IMR-90 (cell line): ENCODE results near the gene FOXS1. TPM values are rescaled to one million over a fixed set of nuclear protein-coding genes. Genes with fewer than 3 reads are reported as not detected.
A peak's percentile ranks its signal among the peaks of the same experiment; 100 is the strongest.

Experiments
- ATAC-seq: fragments of 200-7000 bp; cut with Tn5 transposase; 2 replicates; pipeline ENCODE4 v1.9.1; 2020; ENCODE audit warnings: low read depth, mild to moderate bottlenecking, moderate library complexity
- BruUV-seq: library from RNA; stranded (reverse); fragments of 400-500 nt; replicated peaks from 2 replicates; lab custom pipeline; 2021; lab: Mats Ljungman, UMichigan
- CTCF ChIA-PET: fragments of 300-600 bp; formaldehyde crosslinking; extraction: SDS; loops from one replicate; lab custom pipeline; 2021; ENCODE audit warnings: antibody characterized with exemption; lab: Yijun Ruan, JAX
- POLR2A ChIA-PET: fragments of 300-600 bp; sonication (Branson Sonifier 250); formaldehyde crosslinking; loops from one replicate; lab custom pipeline; 2022; ENCODE audit warnings: antibody characterized with exemption; ENCODE audit not compliant: unreplicated experiment; lab: Charles Lee
- DNase-seq: peaks from one replicate; pipeline ENCODE4 v3.0.0; 2013
- H2AFZ ChIP-seq: replicated peaks from 2 replicates; pipeline ENCODE3; 2013; ENCODE audit warnings: low read length, mild to moderate bottlenecking; ENCODE audit not compliant: poor library complexity
- H2AK5ac ChIP-seq: 2 replicates; pipeline ENCODE4 v1.6.1; 2013; ENCODE audit warnings: low read depth, low read length, inconsistent platforms
- H2AK9ac ChIP-seq: replicated peaks from 2 replicates; pipeline ENCODE3; 2013; ENCODE audit warnings: mild to moderate bottlenecking, low read depth, low read length, moderate library complexity; ENCODE audit not compliant: poor library complexity
- H2BK120ac ChIP-seq: 2 replicates; pipeline ENCODE4 v1.6.1; 2013; ENCODE audit warnings: low read depth, low read length, inconsistent platforms
- H2BK15ac ChIP-seq: 3 replicates; pipeline ENCODE4 v1.6.1; 2013; ENCODE audit warnings: low read depth, low read length, inconsistent platforms
- H2BK20ac ChIP-seq: 2 replicates; pipeline ENCODE4 v1.6.1; 2013; ENCODE audit warnings: low read depth, mild to moderate bottlenecking, inconsistent platforms, low read length, moderate library complexity
- H2BK5ac ChIP-seq: 2 replicates; pipeline ENCODE4 v1.6.1; 2013; ENCODE audit warnings: mild to moderate bottlenecking, low read depth, low read length, inconsistent platforms; ENCODE audit not compliant: poor library complexity, severe bottlenecking
- H3K14ac ChIP-seq: replicated peaks from 2 replicates; pipeline ENCODE4 v1.6.1; 2013; ENCODE audit warnings: low read depth, low read length, inconsistent platforms
- H3K18ac ChIP-seq: 2 replicates; pipeline ENCODE4 v1.6.1; 2013; ENCODE audit warnings: low read depth, low read length, control low read depth
- H3K23ac ChIP-seq: 2 replicates; pipeline ENCODE4 v1.6.1; 2013; ENCODE audit warnings: low read depth, low read length, inconsistent platforms
- H3K27ac ChIP-seq: 2 replicates; pipeline ENCODE4 v1.5.1; 2013; ENCODE audit warnings: mild to moderate bottlenecking, control low read depth, low read length; ENCODE audit not compliant: insufficient read depth
- H3K27me3 ChIP-seq: 2 replicates; pipeline ENCODE4 v1.6.1; 2013; ENCODE audit warnings: low read length; ENCODE audit not compliant: control insufficient read depth, insufficient read depth
- H3K36me3 ChIP-seq: 2 replicates; pipeline ENCODE4 v1.6.1; 2013; ENCODE audit warnings: low read length, mixed read lengths; ENCODE audit not compliant: control insufficient read depth, insufficient read depth
- H3K4ac ChIP-seq: 2 replicates; pipeline ENCODE4 v1.6.1; 2013; ENCODE audit warnings: low read depth, low read length, inconsistent platforms
- H3K4me1 ChIP-seq: 2 replicates; pipeline ENCODE4 v1.6.1; 2013; ENCODE audit warnings: low read length, mixed read lengths; ENCODE audit not compliant: control insufficient read depth, insufficient read depth
- H3K4me2 ChIP-seq: 2 replicates; pipeline ENCODE4 v1.6.1; 2013; ENCODE audit warnings: low read depth, mild to moderate bottlenecking, control low read depth, low read length, moderate library complexity
- H3K4me3 ChIP-seq: 2 replicates; pipeline ENCODE4 v1.5.1; 2013; ENCODE audit warnings: low read depth, mild to moderate bottlenecking, control low read depth, low read length, moderate library complexity; ENCODE audit not compliant: insufficient read depth
- H3K56ac ChIP-seq: 2 replicates; pipeline ENCODE4 v1.6.1; 2013; ENCODE audit warnings: low read length, inconsistent platforms; ENCODE audit not compliant: insufficient read depth; ENCODE audit errors: extremely low read depth
- H3K79me1 ChIP-seq, 2 experiments: 2 replicates each; pipeline ENCODE4 v1.6.1; 2013; ENCODE audit warnings: low read length in 2 of 2, inconsistent platforms in 1 of 2, low read depth in 1 of 2
- H3K9ac ChIP-seq: 2 replicates; pipeline ENCODE4 v1.6.1; 2013; ENCODE audit warnings: low read depth, low read length, control low read depth
- H3K9me1 ChIP-seq: 2 replicates; pipeline ENCODE4 v1.6.1; 2013; ENCODE audit warnings: low read length, inconsistent platforms; ENCODE audit not compliant: insufficient read depth
- H3K9me3 ChIP-seq: 2 replicates; pipeline ENCODE4 v1.6.1; 2013; ENCODE audit warnings: low read length; ENCODE audit not compliant: control insufficient read depth, insufficient read depth
- H4K20me1 ChIP-seq: 2 replicates; pipeline ENCODE4 v1.6.1; 2013; ENCODE audit warnings: low read length, inconsistent platforms; ENCODE audit not compliant: insufficient read depth
- H4K5ac ChIP-seq: 2 replicates; pipeline ENCODE4 v1.6.1; 2013; ENCODE audit warnings: mild to moderate bottlenecking, low read depth, low read length, control low read depth
- H4K8ac ChIP-seq, 2 experiments: 2 replicates each; pipeline ENCODE4 v1.6.1; 2013; ENCODE audit warnings: low read depth in 2 of 2, low read length in 2 of 2, control low read depth in 1 of 2, inconsistent platforms in 1 of 2
- H4K91ac ChIP-seq: 2 replicates; pipeline ENCODE4 v1.6.1; 2013; ENCODE audit warnings: low read depth, low read length, inconsistent platforms; ENCODE audit not compliant: insufficient read depth
- BHLHE40 ChIP-seq: fragments of 150-350 bp; IDR thresholded peaks from 2 replicates; pipeline ENCODE4 v1.6.1; 2016; ENCODE audit warnings: mild to moderate bottlenecking, low read depth, low read length
- MXI1 ChIP-seq: IDR thresholded peaks from 2 replicates; pipeline ENCODE4 v1.6.1; 2012; ENCODE audit warnings: low read depth, mild to moderate bottlenecking, low read length, moderate library complexity, borderline replicate concordance
- NFE2L2 ChIP-seq: fragments of 150-350 bp; IDR thresholded peaks from 2 replicates; pipeline ENCODE4 v1.6.1; 2016; ENCODE audit warnings: low read depth, mild to moderate bottlenecking, low read length
- POLR2A ChIP-seq: IDR thresholded peaks from 2 replicates; pipeline ENCODE4 v1.6.1; 2012; ENCODE audit warnings: mild to moderate bottlenecking, low read depth, low read length
- RFX5 ChIP-seq: IDR thresholded peaks from 2 replicates; pipeline ENCODE4 v1.8.0; 2012; ENCODE audit warnings: low read depth, mild to moderate bottlenecking, low read length, moderate library complexity
- SMC3 ChIP-seq: fragments of 150-350 bp; IDR thresholded peaks from 2 replicates; pipeline ENCODE4 v1.6.1; 2016; ENCODE audit warnings: low read depth, mild to moderate bottlenecking, antibody characterized with exemption, low read length, moderate library complexity
- WGBS, 2 experiments: methylation state at CpG; one replicate each; pipeline versions ENCODE4 v1.1.5 to v1.1.7; 2013; ENCODE audit warnings: missing lambda C conversion rate in 2 of 2; ENCODE audit not compliant: insufficient read length in 1 of 2; ENCODE audit errors: extremely low coverage in 2 of 2; 5-methylcytosine and 5-hydroxymethylcytosine counted together
- dilution Hi-C: fragments of 300-500 bp; cut with HindIII; formaldehyde crosslinking; loops from one replicate; pipeline ENCODE4 v1.14.3; 2018; ENCODE audit warnings: low sequenced_read_pairs; ENCODE audit not compliant: unreplicated experiment
- in situ Hi-C: fragments of 300-500 bp; cut with MboI; formaldehyde crosslinking; loops from 3 replicates; pipeline ENCODE4 v1.14.3; 2019; ENCODE audit warnings: low sequenced_read_pairs, inconsistent platforms, mixed read lengths
- intact Hi-C: fragments of 100-400 bp; cut with micrococcal nuclease; formaldehyde crosslinking; loops from 2 replicates; pipeline ENCODE4 v1.10.0; 2022
- polyA plus RNA-seq, 3 experiments: library from polyadenylated mRNA; depleted of rRNA; stranded (reverse); fragments of >200 nt; gene quantifications; 2 replicates each; pipeline ENCODE4 v1.2.3, GENCODE V29; 2012; ENCODE audit warnings: low replicate concordance in 1 of 3
- total RNA-seq: library from RNA; depleted of rRNA; stranded (reverse); fragments of >200 nt; gene quantifications from 2 replicates; pipeline ENCODE4 v1.2.3, GENCODE V29; 2012
- TF ChIP-seq, protein P1 (sequence below): conservative IDR thresholded peaks from 2 replicates; pipeline ENCODE4 v1.5.1; 2012; ENCODE audit warnings: mild to moderate bottlenecking, low read depth, low read length, improper control_type of control experiment
- TF ChIP-seq, protein P2 (sequence below): fragments of 150-350 bp; IDR thresholded peaks from 2 replicates; pipeline ENCODE4 v1.6.1; 2016; ENCODE audit warnings: low read depth, mild to moderate bottlenecking, low read length, moderate library complexity, borderline replicate concordance

Gene FOXS1
- total and polyA plus RNA-seq, 2 of the 4 experiments (the other 2 are of a cell fraction), result not detected

DNA sequence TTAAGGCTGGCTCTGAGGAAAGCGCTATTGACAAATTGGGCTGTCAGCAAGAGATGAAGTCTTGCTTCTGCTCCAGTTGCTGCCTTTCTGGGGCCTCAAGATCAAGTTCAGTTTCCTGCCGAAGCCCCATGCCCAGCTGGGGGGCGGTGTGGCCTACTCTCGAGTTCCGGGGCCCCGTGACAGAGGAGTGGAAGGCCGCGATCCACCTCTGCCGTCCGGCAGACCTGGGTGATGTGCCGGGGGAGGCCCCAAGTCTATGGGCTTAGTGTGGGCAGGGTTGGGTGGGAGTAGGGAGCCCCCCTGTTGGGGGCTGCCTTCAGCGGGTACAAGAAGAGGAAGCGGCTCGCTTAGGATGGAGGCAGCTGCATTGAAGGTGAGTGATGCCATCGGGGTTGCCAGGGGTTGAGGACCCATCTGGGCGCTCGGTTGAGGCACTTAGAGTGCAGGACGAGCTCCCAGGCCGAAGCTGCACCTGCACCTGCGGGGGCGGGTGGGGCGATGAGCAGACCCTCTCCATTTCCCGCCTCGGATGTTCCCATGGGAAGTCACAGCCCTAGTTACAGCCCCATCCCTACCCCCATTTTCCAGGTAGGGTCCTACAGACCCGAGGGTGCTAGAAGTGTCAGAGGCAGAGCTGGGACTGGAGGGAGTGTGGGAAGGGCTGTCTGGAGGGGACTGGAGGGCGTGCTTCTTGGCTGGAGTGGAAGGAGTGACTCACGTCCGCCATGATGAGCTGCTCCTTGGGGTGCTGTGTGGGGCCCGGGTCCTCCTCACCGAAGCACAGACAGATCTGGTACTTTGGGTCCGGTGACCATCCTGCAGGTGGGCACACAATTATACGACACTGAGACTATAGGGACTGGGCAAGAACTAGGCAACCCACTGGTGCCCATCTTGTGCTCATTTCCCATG is 2.9 kb upstream of the FOXS1 start (continued):
- TF ChIP-seq, protein P1, sequence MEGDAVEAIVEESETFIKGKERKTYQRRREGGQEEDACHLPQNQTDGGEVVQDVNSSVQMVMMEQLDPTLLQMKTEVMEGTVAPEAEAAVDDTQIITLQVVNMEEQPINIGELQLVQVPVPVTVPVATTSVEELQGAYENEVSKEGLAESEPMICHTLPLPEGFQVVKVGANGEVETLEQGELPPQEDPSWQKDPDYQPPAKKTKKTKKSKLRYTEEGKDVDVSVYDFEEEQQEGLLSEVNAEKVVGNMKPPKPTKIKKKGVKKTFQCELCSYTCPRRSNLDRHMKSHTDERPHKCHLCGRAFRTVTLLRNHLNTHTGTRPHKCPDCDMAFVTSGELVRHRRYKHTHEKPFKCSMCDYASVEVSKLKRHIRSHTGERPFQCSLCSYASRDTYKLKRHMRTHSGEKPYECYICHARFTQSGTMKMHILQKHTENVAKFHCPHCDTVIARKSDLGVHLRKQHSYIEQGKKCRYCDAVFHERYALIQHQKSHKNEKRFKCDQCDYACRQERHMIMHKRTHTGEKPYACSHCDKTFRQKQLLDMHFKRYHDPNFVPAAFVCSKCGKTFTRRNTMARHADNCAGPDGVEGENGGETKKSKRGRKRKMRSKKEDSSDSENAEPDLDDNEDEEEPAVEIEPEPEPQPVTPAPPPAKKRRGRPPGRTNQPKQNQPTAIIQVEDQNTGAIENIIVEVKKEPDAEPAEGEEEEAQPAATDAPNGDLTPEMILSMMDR, result no peak
- TF ChIP-seq BHLHE40, result no peak

DNA sequence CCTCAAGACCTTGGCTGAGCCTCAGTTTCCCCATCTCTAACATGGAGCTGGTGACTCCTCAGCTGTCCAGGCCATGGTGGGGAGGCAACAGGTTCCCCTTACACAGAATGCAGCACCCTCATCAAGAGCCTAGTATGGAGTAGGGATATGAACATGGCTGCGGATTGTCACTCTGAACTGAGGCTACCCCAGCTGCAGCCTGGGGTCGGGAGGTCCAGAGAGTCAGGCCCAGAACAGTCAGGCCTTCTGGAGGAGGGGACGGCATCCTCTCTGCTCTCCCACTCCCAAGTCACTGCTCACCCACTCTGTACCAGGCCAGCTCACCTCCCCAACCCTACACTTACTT is 1.4 kb upstream of the FOXS1 start:
- Histone ChIP-seq H4K8ac (no peak overlapping the region), H3K23ac (no peak overlapping the region), H3K4me1 (peaks cover 13% of the 10 kb centered on the region), H2BK15ac (no peak overlapping the region), H2AFZ (peak overlapping the region; percentile 1), H3K56ac (no peak overlapping the region), H3K4me3 (no peak overlapping the region), H3K27me3 (peaks cover 47% of the 10 kb centered on the region), H2AK9ac (peak overlapping the region; percentile 67), H2BK120ac (no peak overlapping the region), H4K5ac (no peak overlapping the region), H3K9me1 (peaks cover 5% of the 10 kb centered on the region; the same call in 1 of the 2 replicates), H2AK5ac (no peak overlapping the region), H2BK5ac (no peak overlapping the region), H3K18ac (no peak overlapping the region), H3K14ac (no peak overlapping the region), H3K36me3 (no peaks in the 10 kb centered on the region), H4K20me1 (peaks cover 9% of the 10 kb centered on the region), H3K27ac (no peak overlapping the region), H2BK20ac (no peak overlapping the region), H3K9me3 (no peaks in the 10 kb centered on the region), H3K4me2 (no peak overlapping the region), H3K9ac (no peak overlapping the region), H3K4ac (no peak overlapping the region), H3K79me1 (no peaks in the 10 kb centered on the region), H4K91ac (no peak overlapping the region)
- no CpG with 5 or more reads among the region's 3 CpGs for WGBS, 2 experiments
- BruUV-seq, result no TSS peak
- dilution Hi-C loops, result no loop called here
- DNase-seq (no peak), ATAC-seq (no peak)
- POLR2A ChIA-PET, result no interaction called here
- CTCF ChIA-PET, result interaction anchor here (0.8 to 1.6 kb wide), 8 partner anchors 9 to 179 kb away, joined by 3 to 7 read pairs (median 4); no protein-coding TSS in a partner anchor
- in situ Hi-C loops, result loop anchor here (25.0 kb wide), 2 partner anchors 641 to 816 kb away; partner anchors contain the start of gene C20orf203
- intact Hi-C loops, result loop anchor here (2.0 kb wide), 1 partner anchor 24 kb away; no protein-coding TSS in a partner anchor
- TF ChIP-seq, protein P2, sequence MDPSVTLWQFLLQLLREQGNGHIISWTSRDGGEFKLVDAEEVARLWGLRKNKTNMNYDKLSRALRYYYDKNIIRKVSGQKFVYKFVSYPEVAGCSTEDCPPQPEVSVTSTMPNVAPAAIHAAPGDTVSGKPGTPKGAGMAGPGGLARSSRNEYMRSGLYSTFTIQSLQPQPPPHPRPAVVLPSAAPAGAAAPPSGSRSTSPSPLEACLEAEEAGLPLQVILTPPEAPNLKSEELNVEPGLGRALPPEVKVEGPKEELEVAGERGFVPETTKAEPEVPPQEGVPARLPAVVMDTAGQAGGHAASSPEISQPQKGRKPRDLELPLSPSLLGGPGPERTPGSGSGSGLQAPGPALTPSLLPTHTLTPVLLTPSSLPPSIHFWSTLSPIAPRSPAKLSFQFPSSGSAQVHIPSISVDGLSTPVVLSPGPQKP, result no peak
- no peak for TF ChIP-seq RFX5
- TF ChIP-seq, protein P1, result no peak
- no peak for TF ChIP-seq SMC3
- no peak for TF ChIP-seq NFE2L2
- TF ChIP-seq MXI1, result no peak
- no peak for TF ChIP-seq POLR2A
